ENCODE measurements around the gene CREG2.

The CREG2 gene

GRCh38 chr2:101400506-101401325, 13.4 kb upstream of the CREG2 start:
- Histone ChIP-seq H2BK15ac (ENCODE audit: low read depth, poor library complexity, severe bottlenecking) (no peak overlapping the region), H3K27me3 (ENCODE audit: control insufficient read depth in 1 of 2, insufficient read depth in 1 of 2, low read length in 2 of 2) (peaks cover 0 to 10% of the 10 kb centered on the region in 2 experiments), H3K36me3 (ENCODE audit: control insufficient read depth in 1 of 2, insufficient read depth in 2 of 2, low read depth in 1 of 2, low read length in 2 of 2) (peaks cover 0 to 85% of the 10 kb centered on the region in 2 experiments), H3K4ac (ENCODE audit: low read depth in 1 of 2, low read length in 2 of 2) (no peak overlapping the region), H2BK120ac (ENCODE audit: low read depth, low read length) (no peak overlapping the region), H3K9me3 (ENCODE audit: control insufficient read depth, low read length) (no peaks in the 10 kb centered on the region), H3K9ac (ENCODE audit: low read length) (no peak overlapping the region), H4K91ac (ENCODE audit: low read length) (peak overlapping the region; percentile 43), H3K4me1 (ENCODE audit: control insufficient read depth, insufficient read depth, low read depth, low read length) (peaks cover 7% of the 10 kb centered on the region), H4K8ac (ENCODE audit: low read length) (no peak overlapping the region), H3K14ac (ENCODE audit: low read length in 2 of 2) (no peak overlapping the region), H2BK12ac (ENCODE audit: low read length in 2 of 2) (no peak overlapping the region), H3K4me3 (ENCODE audit: insufficient read depth in 1 of 2, low read depth in 1 of 2, low read length in 2 of 2) (no peak overlapping the region), H3K79me1 (replicated peaks; ENCODE audit: low read length, poor library complexity, severe bottlenecking) (no peaks in the 10 kb centered on the region), H3K27ac (ENCODE audit: low read length, poor library complexity, severe bottlenecking) (no peak overlapping the region), H3K4me2 (ENCODE audit: low read length, poor library complexity, severe bottlenecking) (no peak overlapping the region), H2AFZ (ENCODE audit: low read depth, low read length) (no peak overlapping the region), H2BK5ac (ENCODE audit: low read depth, low read length, poor library complexity, severe bottlenecking) (no peak overlapping the region), H3K18ac (ENCODE audit: low read depth in 1 of 2, low read length in 2 of 2) (no peak overlapping the region), H3K23ac (ENCODE audit: low read length in 2 of 2) (no peak overlapping the region), H2AK5ac (ENCODE audit: low read length, severe bottlenecking) (peak overlapping the region; percentile 13)
- DNase-seq, result peak; percentile 40
- WGBS, result 75% methylated on average over 18 of the region's 18 CpGs

- no peak overlapping the region for H3K4ac ChIP-seq (ENCODE audit: low read depth in 1 of 2, low read length in 2 of 2)
- no peak overlapping the region for H2BK120ac ChIP-seq (ENCODE audit: low read depth, low read length)
- H2BK5ac ChIP-seq (ENCODE audit: low read depth, low read length, poor library complexity, severe bottlenecking), result no peak overlapping the region
- peaks cover 0 to 85% of the 10 kb centered on the region in 2 experiments for H3K36me3 ChIP-seq (ENCODE audit: control insufficient read depth in 1 of 2, insufficient read depth in 2 of 2, low read depth in 1 of 2, low read length in 2 of 2)
- no peak overlapping the region for H3K27ac ChIP-seq (ENCODE audit: low read length, poor library complexity, severe bottlenecking)
- H3K9me3 ChIP-seq (ENCODE audit: control insufficient read depth, low read length), result no peaks in the 10 kb centered on the region
- H3K23ac ChIP-seq (ENCODE audit: low read length in 2 of 2), result no peak overlapping the region
- no peak overlapping the region for H3K4me3 ChIP-seq (ENCODE audit: insufficient read depth in 1 of 2, low read depth in 1 of 2, low read length in 2 of 2)
- no peak overlapping the region for H3K4me2 ChIP-seq (ENCODE audit: low read length, poor library complexity, severe bottlenecking)
- H3K27me3 ChIP-seq (ENCODE audit: control insufficient read depth in 1 of 2, insufficient read depth in 1 of 2, low read length in 2 of 2), result peaks cover 0 to 10% of the 10 kb centered on the region in 2 experiments
- no peak overlapping the region for H3K14ac ChIP-seq (ENCODE audit: low read length in 2 of 2)
- H3K9ac ChIP-seq (ENCODE audit: low read length), result no peak overlapping the region
- H4K8ac ChIP-seq (ENCODE audit: low read length), result no peak overlapping the region
- no peak overlapping the region for H2BK12ac ChIP-seq (ENCODE audit: low read length in 2 of 2)
- H3K79me1 ChIP-seq (replicated peaks; ENCODE audit: low read length, poor library complexity, severe bottlenecking), result no peaks in the 10 kb centered on the region
- no peak overlapping the region for H2AK5ac ChIP-seq (ENCODE audit: low read length, severe bottlenecking)
- no peak overlapping the region for H2AFZ ChIP-seq (ENCODE audit: low read depth, low read length)
- 79% methylated on average over 8 of the region's 8 CpGs for WGBS
- peaks cover 7% of the 10 kb centered on the region for H3K4me1 ChIP-seq (ENCODE audit: control insufficient read depth, insufficient read depth, low read depth, low read length)
- no peak overlapping the region for H2BK15ac ChIP-seq (ENCODE audit: low read depth, poor library complexity, severe bottlenecking)
- no peak overlapping the region for H3K18ac ChIP-seq (ENCODE audit: low read depth in 1 of 2, low read length in 2 of 2)
- no peak overlapping the region for H4K91ac ChIP-seq (ENCODE audit: low read length)
- no peak for DNase-seq
Measured at GRCh38 chr2:101400048-101400447, 12.7 kb upstream of the CREG2 start.

GRCh38 chr2:101399021-101399799, 11.9 kb upstream of the CREG2 start:
- H3K4me3 ChIP-seq (ENCODE audit: insufficient read depth in 1 of 2, low read depth in 1 of 2, low read length in 2 of 2), result no peak overlapping the region
- no peak overlapping the region for H3K9ac ChIP-seq (ENCODE audit: low read length)
- H3K27ac ChIP-seq (ENCODE audit: low read length, poor library complexity, severe bottlenecking), result no peak overlapping the region
- peaks cover 7% of the 10 kb centered on the region for H3K4me1 ChIP-seq (ENCODE audit: control insufficient read depth, insufficient read depth, low read depth, low read length)
- H2AFZ ChIP-seq (ENCODE audit: low read depth, low read length), result no peak overlapping the region
- H2BK12ac ChIP-seq (ENCODE audit: low read length in 2 of 2), result no peak overlapping the region
- no peak overlapping the region for H3K4me2 ChIP-seq (ENCODE audit: low read length, poor library complexity, severe bottlenecking)
- no peak overlapping the region for H2BK5ac ChIP-seq (ENCODE audit: low read depth, low read length, poor library complexity, severe bottlenecking)
- H4K91ac ChIP-seq (ENCODE audit: low read length), result no peak overlapping the region
- no peak overlapping the region for H3K4ac ChIP-seq (ENCODE audit: low read depth in 1 of 2, low read length in 2 of 2)
- no peaks in the 10 kb centered on the region for H3K79me1 ChIP-seq (replicated peaks; ENCODE audit: low read length, poor library complexity, severe bottlenecking)
- no peak overlapping the region for H3K14ac ChIP-seq (ENCODE audit: low read length in 2 of 2)
- no peaks in the 10 kb centered on the region for H3K9me3 ChIP-seq (ENCODE audit: control insufficient read depth, low read length)
- peaks cover 0 to 81% of the 10 kb centered on the region in 2 experiments for H3K36me3 ChIP-seq (ENCODE audit: control insufficient read depth in 1 of 2, insufficient read depth in 2 of 2, low read depth in 1 of 2, low read length in 2 of 2)
- no peak overlapping the region for H2BK15ac ChIP-seq (ENCODE audit: low read depth, poor library complexity, severe bottlenecking)
- no peak overlapping the region for H3K18ac ChIP-seq (ENCODE audit: low read depth in 1 of 2, low read length in 2 of 2)
- peaks cover 0 to 4% of the 10 kb centered on the region in 2 experiments for H3K27me3 ChIP-seq (ENCODE audit: control insufficient read depth in 1 of 2, insufficient read depth in 1 of 2, low read length in 2 of 2)
- no peak overlapping the region for H2BK120ac ChIP-seq (ENCODE audit: low read depth, low read length)
- DNase-seq, result no peak
- no peak overlapping the region for H3K23ac ChIP-seq (ENCODE audit: low read length in 2 of 2)
- WGBS, result 92% methylated on average over 9 of the region's 11 CpGs
- no peak overlapping the region for H2AK5ac ChIP-seq (ENCODE audit: low read length, severe bottlenecking)
- H4K8ac ChIP-seq (ENCODE audit: low read length), result no peak overlapping the region

GRCh38 chr2:101398116-101398821, 11.0 kb upstream of the CREG2 start:
- DNase-seq, result peak; percentile 30
- Histone ChIP-seq H3K23ac (ENCODE audit: low read length in 2 of 2) (no peak overlapping the region), H3K79me1 (replicated peaks; ENCODE audit: low read length, poor library complexity, severe bottlenecking) (no peaks in the 10 kb centered on the region), H2AK5ac (ENCODE audit: low read length, severe bottlenecking) (no peak overlapping the region), H3K4me3 (ENCODE audit: insufficient read depth in 1 of 2, low read depth in 1 of 2, low read length in 2 of 2) (no peak overlapping the region), H3K4ac (ENCODE audit: low read depth in 1 of 2, low read length in 2 of 2) (no peak overlapping the region), H2BK12ac (ENCODE audit: low read length in 2 of 2) (no peak overlapping the region), H3K36me3 (ENCODE audit: control insufficient read depth in 1 of 2, insufficient read depth in 2 of 2, low read depth in 1 of 2, low read length in 2 of 2) (peaks cover 0 to 81% of the 10 kb centered on the region in 2 experiments), H3K18ac (ENCODE audit: low read depth in 1 of 2, low read length in 2 of 2) (no peak overlapping the region), H3K4me2 (ENCODE audit: low read length, poor library complexity, severe bottlenecking) (no peak overlapping the region), H2BK120ac (ENCODE audit: low read depth, low read length) (no peak overlapping the region), H4K8ac (ENCODE audit: low read length) (no peak overlapping the region), H4K91ac (ENCODE audit: low read length) (no peak overlapping the region), H3K14ac (ENCODE audit: low read length in 2 of 2) (no peak overlapping the region), H2AFZ (ENCODE audit: low read depth, low read length) (no peak overlapping the region), H3K9me3 (ENCODE audit: control insufficient read depth, low read length) (no peaks in the 10 kb centered on the region), H2BK5ac (ENCODE audit: low read depth, low read length, poor library complexity, severe bottlenecking) (no peak overlapping the region), H2BK15ac (ENCODE audit: low read depth, poor library complexity, severe bottlenecking) (no peak overlapping the region), H3K9ac (ENCODE audit: low read length) (no peak overlapping the region), H3K4me1 (ENCODE audit: control insufficient read depth, insufficient read depth, low read depth, low read length) (peaks cover 7% of the 10 kb centered on the region), H3K27ac (ENCODE audit: low read length, poor library complexity, severe bottlenecking) (no peak overlapping the region), H3K27me3 (ENCODE audit: control insufficient read depth in 1 of 2, insufficient read depth in 1 of 2, low read length in 2 of 2) (peaks cover 0 to 4% of the 10 kb centered on the region in 2 experiments)
- 77% methylated on average over 6 of the region's 10 CpGs for WGBS
